HuH-7 (cell line): ENCODE measurements around the gene ADAMTS17.

Experiments used
- DNase-seq: peaks from one replicate; pipeline ENCODE4 v3.0.0; 2011; ENCODE audit warnings: low spot score

The ADAMTS17 gene

DNA sequence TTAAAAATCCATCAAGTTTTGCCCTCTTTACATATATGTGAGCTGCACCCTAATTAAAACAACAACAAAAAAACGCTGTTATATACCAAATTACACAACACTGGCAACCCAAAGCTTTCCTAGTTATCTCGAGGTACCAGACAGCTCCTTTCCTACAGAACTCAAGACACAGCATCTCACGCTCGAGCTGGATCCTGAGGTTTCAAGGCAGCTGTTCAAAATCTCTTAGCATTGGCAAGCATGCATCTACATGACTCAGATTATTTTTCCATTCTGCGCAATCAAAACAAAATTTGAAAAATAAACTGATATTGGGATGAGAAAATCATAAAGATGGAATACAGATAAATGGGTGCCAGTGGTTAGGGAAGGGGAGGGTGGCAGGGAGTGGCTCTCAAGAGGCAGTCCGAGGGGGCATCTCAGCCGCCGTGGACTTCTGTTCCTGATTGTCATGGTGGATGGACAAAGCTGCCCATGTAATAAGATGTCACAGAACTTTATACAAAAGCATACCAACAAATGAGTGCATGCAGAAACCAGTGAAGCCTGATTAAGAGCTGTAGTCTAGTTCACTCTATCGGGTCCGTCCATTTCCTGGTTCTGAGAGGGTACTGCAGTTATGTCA is 91.5 kb downstream of the ADAMTS17 start:
- DNase-seq, result no peak

DNA sequence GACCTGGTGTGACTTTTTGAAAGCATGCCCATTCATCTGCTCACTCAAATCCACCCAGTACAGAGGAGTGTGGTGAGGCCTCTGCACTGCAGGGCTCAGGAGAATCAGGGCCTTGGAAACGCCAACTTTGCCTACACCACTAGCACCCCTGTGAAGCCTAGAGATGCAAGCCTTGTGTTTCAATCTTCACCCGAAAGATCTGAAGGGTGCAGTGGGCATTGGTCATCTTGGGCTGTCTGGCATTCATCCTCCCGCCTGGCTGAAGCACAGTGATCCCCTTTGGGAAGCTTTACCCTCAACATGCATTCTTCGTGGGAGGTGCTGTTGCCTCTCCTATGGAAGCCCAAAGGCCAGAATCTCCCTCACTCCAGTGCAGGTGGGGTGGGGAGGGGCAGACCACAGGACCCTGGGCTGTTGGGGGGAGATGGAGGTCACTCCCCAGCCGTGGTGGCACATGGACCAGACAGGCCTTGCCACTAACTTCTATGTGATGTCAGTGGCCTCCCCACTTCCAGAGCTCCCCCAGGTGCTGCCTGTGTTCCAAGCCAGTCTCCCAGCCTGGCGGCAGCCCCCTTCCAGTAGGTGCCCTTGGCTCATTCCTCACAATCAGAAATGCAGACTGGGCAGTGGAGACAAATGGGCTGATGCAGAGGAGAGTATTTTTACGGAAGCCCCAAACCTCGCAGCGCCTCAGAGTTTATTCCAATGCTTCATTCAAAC is 92.5 kb downstream of the ADAMTS17 start:
- no peak for DNase-seq

DNA sequence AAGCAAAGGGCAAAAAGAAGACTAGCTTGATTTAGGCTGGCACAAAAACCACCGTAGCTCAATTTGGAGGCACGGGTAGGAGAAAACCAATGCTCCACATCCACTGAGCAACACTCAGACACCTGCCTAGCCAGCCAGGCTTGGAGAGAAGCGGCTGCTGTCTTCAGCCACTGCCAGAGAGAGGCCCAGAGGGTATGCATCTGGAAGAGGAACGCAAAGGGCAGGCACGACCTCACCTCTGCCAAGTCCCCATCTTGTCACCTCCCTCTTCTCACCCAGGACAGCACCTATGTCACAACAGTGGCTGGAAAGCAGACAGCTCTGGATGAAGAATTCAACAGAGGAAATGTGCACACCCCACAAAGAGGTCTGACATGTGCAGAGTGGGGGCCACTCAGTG is 93.5 kb downstream of the ADAMTS17 start:
- DNase-seq, result no peak

DNA sequence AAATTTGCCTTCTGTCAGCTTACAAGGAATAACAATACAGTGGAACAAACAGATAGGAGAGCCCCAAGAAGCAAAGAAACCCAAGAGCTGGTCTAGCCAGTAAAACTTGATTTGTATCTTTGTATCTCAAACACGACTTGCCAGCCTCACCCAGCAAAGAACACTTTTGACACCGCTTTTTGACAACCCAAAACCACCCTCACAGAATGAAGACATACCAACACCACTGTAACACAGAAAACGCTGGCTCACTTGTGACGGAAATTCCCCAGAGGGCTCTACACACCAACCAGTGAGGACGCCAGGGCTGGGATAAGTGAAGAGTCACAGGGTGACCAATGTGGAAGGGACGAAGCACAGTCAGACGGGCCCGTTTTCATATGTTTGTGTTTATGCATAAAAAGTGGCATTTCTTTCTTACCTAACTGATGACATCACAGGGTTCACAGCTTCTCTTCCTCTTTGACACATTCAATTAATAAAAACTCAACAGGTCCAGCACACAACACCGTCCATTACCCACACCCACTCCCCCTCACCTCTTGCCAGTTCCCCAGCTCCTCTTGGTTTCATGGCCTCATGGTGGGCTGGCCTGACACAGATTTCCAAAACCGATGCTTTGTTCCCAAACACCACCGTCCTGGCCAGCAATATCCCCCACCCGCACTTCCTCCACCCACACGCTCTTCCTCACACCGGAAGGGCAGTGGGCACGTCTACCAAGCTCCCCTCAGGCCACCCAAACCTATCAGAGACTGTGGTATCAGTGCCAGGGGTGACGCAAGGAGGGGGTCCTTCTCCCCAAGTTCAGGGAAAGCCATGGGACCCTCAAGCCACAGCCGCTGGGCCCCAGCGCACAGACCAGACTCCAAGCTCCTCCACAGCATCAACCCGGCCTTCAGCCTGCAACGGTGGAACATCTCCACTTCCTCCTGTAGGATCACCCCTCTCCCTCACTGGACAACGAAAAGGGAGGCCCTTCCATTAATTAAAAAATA is 94.2 kb downstream of the ADAMTS17 start:
- no peak for DNase-seq

DNA sequence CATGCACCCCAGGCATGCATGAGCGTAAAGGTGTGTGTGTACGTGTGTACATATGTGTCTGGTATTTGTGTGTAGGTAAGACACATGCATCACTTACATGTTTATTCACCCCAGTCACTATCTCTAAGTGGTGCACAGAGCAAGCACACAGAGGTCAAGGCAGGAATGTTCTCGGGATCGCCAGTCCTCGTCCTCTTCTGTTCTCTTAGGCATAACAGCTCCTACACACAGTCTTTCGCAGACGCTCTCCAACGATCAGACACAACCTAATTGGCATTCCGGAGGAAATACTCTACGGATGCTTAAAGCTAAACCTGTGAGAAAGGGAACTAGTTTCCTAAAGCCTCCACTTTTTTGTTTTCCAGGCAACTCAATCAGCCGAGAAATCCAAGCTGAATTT is 95.9 kb downstream of the ADAMTS17 start:
- DNase-seq, result no peak

DNA sequence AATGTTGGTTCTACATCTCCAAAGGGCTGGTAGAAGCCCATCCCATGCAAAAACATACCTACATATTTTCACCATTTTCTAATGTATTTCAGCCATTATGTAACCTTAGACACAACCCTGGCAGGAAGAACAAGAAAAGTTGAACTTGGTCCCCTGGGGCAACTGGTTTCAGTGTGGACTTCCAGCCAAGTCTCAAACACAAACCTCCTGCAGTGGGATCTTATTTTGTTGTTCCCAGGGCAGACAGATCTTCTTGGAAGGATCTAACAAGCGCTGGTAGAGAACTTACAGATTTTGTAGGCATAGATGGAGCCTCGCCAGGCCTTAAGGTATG is 96.3 kb downstream of the ADAMTS17 start:
- DNase-seq, result no peak

DNA sequence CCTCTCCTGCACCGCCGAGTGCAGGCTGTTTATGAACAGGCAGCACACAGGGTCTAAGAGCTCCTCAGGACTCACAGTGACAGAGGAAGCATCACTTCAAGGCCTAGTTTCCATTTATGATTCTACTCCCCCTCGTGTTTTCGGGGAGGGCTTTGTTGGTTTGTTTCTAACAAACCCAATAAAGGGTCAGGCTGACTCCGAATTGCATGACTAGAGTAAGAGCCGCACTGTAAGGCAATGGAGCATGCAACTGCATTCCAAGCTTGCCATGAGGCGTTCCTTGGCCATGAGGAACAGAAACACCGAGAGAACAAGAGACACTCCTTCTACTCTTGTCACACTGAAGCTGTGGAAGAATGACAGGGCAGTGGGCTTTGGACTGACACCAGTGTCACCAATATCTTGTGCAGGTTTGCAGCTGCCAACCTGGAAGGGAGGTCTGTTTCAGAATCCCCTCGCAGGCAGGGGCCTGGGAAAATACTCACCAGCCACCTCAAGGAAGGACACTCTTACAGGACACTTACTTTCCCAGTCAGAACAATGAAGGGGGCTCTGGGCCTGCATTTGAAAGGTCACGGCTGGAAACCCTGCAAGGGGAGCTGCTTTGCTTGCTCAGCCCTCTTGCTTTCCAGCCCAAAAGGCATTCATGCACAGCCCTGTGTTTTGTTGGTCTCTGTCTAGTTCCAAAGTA is 96.8 kb downstream of the ADAMTS17 start:
- DNase-seq, result no peak

DNA sequence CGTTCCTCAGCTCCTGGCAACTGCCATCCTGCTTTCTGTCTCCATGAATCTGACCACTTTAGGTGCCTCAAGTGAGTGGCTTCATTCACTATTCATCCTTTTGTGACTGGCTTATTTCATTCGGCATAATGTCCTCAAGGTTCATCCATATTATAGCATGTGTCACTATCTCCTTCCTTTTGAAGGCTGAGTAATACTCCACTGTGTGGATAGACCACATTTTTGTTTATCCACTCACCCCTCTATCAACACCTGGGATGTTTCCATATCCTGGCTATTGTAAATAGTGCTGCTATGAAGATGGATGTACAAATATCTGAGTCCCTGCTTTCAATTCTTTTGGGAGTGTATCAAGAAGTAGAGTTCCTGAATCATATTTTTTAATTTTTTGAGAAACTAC is 98.8 kb downstream of the ADAMTS17 start:
- DNase-seq, result no peak

DNA sequence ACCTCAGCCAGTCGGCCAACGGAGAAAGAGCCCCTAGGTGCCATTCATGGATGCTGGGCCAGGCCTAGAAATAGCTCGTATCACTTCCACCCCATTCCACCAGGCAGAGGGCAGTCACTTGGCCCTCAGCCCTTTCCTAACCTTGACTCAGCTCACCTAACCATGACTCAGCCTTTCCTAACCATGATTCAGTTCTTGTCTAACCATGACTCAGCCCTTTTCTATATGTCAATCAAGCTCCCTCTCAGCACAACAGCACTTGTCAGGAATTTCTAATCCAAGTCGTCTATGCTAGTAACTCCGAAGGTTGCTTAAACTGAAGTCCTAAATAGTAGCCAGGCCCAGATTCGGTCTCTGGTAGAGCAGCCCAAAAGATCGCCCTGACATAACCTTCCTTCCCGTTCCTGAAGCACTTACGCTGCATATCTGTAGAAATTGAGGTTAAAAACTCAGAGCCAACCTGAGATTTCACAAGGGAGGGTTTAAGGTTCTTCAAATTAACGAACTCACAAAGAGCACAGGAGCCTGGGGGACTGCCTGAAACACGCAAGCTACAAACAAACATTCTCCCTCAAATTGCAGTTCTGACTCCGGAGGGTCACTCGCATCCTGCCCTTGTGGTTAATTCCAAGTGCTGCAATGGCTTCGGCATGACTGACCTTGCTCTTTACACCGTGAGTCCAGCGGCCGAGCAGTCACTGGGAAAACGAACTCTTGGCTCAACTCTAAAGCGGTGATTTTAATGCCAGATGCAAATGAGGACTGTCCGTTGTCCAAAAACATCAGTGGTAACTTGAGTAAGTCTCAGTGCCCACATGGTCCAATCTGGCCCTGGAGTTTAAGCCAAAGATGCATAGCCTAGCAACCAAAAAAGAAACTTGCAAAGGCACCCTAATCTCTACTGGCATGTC is 99.9 kb downstream of the ADAMTS17 start:
- DNase-seq, result peak; percentile 16

DNA sequence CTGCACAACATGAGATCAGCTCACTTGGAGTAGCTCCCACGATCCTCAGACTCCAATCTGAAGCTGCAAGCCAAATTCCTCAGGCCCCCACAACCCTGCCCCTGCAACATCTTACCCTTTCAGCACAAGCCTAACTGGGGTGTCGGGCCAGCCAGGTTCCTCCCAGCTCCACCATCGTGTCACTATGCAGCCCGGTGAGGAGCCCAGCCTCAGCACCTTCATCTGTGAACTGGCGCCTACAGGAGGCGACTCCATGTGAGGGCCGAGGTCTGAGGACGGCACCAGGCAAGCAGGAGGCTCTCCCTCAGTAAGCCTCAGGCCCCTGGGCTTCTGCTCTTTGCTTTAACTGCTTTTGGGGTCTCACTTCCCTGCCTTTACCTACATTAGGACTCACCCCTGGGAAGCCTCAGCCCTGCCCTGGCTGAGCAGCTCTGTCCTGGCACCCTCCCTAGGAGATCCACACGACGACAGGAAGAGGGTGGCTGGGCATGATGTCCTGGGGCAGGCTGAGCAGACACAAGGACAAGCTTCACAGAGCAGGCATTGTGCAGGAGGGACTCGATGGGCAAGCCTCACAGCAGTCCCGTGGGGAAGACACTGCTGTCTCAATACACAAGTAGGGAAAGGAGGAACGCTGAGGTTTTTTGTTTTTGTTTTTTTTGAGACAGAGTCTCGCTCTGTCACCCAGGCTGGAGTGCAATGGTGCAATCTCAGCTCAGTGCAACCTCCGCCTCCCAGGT is 104.6 kb downstream of the ADAMTS17 start:
- no peak for DNase-seq

DNA sequence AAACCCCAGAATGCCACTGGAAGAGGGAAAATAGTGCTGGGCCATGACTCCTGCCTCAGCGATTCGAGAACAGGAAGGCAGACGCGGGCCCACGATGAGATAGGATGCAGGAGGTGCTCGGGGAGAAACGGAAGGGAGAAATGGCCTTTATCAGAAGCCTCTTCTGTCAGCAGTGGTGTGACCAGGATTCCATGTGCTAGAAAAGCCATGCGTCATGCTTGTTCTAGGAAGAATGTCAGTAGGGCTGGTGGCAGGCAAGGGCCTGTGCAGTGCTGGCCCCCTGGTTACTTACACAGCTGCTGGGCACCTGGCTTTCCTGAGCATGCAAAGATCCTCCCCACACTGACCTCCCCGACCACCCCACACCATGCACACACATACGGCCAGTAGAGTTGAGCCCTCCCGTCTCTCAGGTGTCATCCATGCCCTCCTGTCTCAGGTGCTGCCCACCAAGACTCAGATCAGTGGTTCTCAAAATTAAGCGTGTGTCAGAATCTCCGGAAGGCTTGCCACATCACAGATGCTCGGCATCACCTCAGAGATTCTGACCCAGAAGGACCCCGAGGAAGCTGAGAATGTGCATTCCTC is 106.7 kb downstream of the ADAMTS17 start:
- DNase-seq, result no peak

DNA sequence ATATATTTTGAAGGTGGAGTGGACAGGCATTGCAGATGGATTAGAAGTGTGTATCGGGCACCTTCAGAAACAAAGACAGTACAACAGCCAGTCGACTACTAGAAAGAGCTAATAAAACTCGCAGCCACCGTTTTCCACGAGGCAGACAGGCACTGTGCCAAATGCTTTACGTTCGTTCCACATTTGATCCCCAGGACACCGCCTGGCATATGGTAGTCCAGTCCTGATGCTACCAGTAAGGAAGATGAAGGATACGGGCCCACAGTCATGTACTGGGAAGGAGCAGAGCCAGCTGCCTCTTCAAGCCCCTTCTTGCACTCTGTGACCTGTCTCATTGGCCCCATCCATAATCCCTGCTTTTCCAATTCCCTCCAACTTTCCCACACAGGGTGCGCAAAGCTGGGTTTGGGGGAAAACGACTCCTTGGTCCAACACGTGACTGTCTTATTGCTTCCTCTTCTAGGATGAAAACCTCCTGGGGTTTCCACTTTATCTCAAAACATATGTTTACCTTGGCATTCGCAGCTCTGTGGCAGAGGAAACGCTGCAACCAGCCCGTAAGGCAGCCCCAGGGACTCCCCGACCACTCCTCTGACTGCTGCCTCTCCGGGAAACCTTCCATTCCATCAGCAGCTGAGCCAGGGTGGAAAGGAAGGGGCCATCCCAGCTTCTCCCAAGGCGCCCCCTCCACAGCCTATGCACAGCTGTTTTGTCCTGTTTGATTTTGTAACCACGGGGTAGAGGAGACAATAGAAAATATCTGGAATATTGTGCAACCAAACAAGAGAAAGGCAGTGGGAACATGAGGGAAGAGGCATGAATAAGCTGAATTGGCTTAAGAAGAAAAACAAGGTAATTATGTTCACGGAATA is 107.4 kb downstream of the ADAMTS17 start:
- no peak for DNase-seq

DNA sequence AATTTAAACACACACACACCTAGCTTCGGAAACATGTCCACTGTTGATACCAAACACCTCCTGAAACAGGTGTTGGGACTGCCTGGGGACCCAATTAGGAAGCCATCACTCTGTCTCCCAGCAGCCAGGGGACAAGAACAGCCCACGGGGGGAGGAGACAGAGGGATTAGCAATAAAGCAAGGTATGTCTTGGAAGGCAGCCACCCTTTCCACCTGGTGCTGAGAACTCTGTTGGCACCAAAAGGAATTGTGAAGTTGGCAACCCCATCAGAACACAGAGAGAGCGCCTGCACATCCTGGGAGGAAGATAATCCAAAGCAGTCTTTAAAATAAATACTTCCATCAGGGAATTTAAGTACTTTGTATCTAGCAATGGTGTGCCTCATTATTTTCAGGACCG is 111.0 kb downstream of the ADAMTS17 start:
- no peak for DNase-seq

DNA sequence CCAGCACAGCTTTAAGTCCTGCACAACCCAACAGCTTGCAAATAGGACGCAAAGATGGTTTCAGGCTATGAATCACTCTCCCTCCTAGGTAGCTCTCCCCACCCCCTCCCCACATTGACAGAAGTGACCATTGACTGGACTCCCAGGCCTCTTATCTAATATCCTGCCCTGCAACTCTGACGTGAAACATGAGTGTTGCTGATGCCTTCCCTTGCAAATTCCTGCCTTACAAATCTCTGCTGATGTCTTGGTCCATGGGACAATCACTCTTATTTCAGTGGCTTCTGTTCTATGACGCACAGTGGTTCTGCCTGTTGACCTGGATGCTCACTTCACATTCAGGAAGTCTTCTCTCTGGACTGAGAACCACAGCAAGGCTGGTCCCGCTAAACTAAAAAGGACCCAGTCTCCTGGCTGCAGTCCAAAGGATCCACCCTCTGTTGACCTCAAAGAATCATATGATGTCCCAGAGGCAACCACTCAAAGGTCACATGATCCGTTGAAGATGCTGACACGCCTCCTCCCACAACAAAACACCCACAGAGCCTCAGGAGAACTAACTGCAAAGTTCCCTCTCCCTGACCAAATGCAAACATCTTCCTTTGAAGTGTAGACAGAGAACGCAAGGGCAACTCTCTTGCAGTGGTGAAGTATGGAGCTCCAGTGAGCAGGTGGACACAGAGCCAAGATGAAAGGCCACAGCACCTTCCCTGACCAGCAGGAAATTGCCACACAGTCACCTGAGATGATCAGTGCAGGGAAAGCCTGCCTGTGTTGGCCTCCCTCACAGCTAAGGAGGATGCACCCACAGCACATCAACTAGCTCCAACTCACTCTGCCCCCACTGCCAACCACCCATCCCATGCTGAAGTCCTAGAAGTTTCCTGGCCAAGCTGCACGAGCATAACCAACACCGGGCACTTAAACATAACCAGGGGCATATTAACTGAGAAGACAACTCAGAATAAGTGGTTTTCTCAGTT is 112.3 kb downstream of the ADAMTS17 start:
- DNase-seq, result no peak

DNA sequence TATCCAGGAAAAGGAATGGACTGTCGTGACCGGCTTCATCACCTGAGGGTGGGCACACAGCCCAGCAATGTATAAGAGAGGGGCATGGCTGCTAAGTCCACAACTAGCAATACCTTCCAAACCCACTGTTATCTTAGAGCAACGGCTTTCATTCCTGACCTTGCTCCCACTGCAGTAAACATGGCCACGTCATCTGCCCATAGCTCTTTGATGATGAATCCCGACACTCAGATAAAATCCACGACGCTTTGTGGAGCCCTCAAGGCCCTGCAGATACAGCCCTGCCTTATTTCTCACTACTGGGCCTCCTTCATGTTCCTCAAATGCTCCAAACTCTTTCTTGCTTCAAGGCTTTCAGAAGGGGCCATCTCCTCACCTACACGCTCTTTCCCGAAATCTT is 114.0 kb downstream of the ADAMTS17 start:
- no peak for DNase-seq

DNA sequence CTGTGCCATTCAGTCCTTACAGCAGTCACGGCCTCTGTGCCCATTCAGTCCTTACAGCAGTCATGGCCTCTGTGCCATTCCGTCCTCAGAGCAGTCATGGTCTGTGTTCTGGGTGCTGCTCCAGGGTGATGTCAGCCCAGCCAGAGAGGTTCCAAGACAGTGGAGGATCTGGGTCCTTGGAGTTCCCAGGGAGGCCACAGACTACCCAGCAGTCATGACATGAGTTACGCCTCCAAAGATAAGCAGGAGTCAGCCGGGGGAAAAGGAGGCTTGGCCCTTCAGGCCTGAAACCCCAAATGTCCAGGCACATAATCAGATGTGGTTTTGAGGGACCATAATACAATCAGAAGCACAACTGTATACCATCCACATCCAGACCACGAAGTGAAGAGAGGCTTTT is 115.7 kb downstream of the ADAMTS17 start:
- DNase-seq, result no peak

DNA sequence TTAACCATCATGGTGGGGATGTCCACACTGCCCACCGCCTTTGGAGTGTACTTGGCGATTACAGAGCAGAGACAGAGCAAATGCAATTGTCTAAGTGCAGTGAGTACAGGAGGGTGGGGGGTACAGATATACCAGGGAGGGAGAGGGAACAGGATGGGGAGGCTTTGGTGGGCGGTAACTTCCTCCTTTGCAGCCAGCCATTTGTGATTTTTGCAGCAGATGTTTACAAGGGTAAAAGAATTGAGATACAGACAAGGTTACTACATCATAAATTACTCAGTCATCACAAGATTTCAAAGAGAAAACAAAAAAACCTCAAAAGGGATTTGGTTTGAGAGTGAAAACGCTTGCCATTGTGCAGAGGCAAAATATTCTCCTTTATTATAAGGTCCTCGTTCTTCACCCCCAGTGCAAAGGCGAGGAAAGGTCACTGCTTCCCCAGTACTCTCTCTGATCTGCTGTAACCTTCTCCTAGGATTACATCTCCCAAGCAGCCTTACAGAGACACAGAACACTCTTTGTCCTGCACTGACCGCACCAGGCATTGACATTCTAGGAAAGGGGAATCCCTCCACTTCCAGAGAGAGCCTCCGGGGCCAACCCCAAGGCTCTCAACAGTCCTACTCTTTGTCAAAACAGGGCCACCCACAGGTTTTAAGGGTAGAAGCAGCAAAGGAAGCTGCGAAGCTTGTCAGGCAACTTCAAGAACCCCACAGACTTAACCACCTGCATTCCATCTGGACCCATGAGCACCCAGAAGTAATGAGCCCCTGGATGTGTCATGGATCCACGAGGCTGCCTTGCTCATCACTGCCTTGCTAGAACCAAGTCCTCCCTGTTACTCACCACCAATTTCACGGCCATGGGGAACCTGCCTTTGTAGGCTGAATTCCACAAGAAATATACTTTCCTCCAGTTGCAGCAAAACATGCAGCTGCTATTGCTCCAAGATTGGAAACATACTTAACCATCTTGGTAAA is 117.3 kb downstream of the ADAMTS17 start:
- DNase-seq, result no peak
